A673 (cell line): ENCODE data around the gene APOBR.

ENCODE experiments used
- EZH2 ChIP-seq: fragments of 200-600 bp; sonication (generic); IDR thresholded peaks from 2 replicates; pipeline ENCODE4 v1.6.1; 2017; ENCODE audit warnings: borderline replicate concordance, low read depth, mild to moderate bottlenecking, mixed read lengths, antibody characterized with exemption, low read length; ENCODE audit not compliant: poor library complexity, severe bottlenecking
- TF ChIP-seq, protein P1 (sequence below): fragments of 300-800, 200-600 bp; sonication (generic); conservative IDR thresholded peaks from 2 replicates; pipeline ENCODE4 v1.5.1; 2017; ENCODE audit warnings: low read depth, mild to moderate bottlenecking, antibody characterized with exemption, low read length, moderate library complexity, mixed read lengths

DNA sequence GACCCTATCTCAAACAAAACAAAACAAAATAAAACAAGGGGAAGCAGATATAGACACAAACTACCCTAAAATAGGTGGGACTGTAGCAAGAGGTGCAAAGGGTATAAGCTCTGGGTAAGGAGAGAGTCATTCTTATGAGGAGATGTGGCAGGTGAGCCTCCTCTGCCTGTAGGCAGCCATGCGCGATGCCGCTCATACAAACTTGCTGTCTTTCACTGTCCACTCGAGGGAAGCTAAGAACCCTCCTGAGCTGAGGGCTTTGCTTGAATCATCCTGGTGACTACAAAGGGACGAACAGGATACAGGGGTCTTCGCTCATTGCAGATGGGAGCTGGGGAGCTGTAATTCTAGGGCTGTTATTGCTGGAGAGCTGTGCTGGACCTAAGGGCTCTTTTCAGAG, 27.0 kb downstream of the APOBR start:
- TF ChIP-seq, protein P1, sequence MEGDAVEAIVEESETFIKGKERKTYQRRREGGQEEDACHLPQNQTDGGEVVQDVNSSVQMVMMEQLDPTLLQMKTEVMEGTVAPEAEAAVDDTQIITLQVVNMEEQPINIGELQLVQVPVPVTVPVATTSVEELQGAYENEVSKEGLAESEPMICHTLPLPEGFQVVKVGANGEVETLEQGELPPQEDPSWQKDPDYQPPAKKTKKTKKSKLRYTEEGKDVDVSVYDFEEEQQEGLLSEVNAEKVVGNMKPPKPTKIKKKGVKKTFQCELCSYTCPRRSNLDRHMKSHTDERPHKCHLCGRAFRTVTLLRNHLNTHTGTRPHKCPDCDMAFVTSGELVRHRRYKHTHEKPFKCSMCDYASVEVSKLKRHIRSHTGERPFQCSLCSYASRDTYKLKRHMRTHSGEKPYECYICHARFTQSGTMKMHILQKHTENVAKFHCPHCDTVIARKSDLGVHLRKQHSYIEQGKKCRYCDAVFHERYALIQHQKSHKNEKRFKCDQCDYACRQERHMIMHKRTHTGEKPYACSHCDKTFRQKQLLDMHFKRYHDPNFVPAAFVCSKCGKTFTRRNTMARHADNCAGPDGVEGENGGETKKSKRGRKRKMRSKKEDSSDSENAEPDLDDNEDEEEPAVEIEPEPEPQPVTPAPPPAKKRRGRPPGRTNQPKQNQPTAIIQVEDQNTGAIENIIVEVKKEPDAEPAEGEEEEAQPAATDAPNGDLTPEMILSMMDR: no peak
- TF ChIP-seq EZH2: no peak
